ENCODE data around the gene MAPT. TPM values are rescaled to one million over a fixed set of nuclear protein-coding genes. Genes with fewer than 3 reads are reported as not detected.
"Not testable (repeated sequence)": the region's sequence is repeated elsewhere in the genome, so short reads cannot be mapped to it uniquely, and the experiment has no call there.

The MAPT gene
- 0.88 TPM for total RNA-seq

DNA sequence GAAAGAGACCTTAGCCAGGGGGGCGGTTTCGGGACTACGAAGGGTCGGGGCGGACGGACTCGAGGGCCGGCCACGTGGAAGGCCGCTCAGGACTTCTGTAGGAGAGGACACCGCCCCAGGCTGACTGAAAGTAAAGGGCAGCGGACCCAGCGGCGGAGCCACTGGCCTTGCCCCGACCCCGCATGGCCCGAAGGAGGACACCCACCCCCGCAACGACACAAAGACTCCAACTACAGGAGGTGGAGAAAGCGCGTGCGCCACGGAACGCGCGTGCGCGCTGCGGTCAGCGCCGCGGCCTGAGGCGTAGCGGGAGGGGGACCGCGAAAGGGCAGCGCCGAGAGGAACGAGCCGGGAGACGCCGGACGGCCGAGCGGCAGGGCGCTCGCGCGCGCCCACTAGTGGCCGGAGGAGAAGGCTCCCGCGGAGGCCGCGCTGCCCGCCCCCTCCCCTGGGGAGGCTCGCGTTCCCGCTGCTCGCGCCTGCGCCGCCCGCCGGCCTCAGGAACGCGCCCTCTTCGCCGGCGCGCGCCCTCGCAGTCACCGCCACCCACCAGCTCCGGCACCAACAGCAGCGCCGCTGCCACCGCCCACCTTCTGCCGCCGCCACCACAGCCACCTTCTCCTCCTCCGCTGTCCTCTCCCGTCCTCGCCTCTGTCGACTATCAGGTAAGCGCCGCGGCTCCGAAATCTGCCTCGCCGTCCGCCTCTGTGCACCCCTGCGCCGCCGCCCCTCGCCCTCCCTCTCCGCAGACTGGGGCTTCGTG, at the start of gene MAPT:
TSS of gene MAPT (plus strand) at position 533 of the 763 bp plus-strand sequence. CDS start 67,784 bp downstream, outside the sequence.
- ATAC-seq: peak; percentile 93

DNA sequence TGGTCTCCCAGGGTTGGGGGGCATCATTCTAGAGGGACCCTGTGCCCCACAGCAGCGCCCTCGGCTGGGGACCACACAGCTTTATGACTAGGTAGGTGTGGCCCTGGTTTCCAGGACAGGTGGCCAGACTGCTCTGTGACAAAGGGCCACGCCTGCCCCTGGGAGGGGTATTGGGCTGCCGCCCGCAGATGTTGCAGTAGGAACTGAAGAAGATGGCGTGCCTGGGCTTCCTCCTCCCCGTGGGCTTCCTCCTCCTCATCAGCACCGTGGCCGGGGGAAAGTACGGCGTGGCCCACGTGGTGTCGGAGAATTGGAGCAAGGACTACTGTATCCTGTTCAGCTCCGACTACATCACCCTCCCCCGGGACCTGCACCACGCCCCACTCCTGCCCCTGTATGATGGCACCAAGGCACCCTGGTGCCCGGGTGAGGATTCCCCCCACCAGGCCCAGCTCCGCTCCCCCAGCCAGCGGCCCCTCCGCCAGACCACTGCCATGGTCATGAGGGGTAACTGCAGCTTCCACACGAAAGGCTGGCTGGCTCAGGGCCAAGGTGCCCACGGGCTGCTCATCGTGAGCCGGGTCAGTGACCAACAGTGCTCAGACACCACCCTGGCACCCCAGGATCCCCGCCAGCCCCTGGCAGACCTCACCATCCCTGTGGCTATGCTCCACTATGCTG, 49.5 kb upstream of the MAPT start, which contains the start of gene SPPL2C:
TSS of gene SPPL2C (plus strand) at position 187 of the 681 bp plus-strand sequence. CDS start at position 213, 26 bp downstream.
- peak; percentile 19 for ATAC-seq

DNA sequence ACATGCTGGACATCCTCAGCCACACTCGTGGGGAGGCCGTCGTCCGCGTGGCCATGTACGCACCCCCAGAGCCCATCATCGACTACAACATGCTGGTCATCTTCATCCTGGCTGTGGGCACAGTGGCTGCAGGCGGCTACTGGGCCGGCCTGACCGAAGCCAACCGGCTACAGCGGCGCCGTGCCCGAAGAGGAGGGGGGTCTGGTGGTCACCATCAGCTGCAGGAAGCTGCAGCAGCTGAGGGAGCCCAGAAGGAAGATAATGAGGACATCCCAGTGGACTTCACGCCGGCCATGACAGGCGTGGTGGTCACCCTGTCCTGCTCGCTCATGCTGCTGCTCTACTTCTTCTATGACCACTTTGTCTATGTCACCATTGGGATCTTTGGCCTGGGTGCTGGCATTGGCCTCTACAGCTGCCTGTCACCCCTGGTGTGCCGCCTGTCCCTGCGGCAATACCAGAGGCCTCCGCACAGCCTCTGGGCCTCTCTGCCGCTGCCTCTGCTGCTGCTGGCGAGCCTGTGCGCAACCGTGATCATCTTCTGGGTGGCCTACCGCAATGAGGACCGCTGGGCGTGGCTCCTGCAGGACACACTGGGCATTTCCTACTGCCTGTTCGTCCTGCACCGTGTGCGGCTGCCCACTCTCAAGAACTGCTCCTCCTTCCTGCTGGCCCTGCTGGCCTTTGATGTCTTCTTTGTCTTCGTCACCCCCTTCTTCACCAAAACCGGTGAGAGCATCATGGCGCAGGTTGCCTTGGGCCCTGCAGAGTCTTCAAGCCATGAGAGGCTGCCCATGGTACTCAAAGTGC, 48.8 kb upstream of the MAPT start:
- ATAC-seq: no peak

DNA sequence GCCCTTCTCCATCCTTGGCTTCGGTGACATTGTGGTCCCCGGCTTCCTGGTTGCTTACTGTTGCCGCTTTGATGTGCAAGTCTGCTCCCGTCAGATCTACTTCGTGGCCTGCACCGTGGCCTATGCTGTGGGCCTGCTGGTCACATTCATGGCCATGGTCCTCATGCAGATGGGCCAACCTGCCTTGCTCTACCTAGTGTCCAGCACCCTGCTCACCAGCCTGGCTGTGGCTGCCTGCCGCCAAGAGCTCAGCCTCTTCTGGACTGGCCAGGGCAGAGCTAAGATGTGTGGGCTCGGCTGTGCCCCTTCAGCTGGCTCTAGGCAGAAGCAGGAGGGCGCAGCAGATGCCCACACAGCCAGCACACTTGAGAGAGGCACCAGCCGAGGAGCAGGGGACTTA, 48.1 kb upstream of the MAPT start:
- ATAC-seq: no peak

DNA sequence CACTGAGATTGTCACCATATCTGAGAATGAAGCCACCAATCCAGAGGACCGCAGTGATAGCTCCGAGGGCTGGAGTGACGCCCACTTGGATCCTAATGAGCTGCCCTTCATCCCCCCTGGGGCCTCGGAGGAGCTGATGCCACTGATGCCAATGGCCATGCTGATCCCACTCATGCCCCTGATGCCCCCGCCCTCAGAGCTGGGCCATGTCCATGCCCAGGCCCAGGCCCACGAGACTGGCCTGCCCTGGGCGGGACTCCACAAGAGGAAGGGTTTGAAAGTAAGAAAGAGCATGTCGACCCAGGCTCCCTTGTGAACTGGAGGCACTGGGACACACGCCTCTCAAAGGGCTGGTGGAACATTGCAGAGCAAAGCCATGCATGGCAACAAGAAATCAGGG, 47.7 kb upstream of the MAPT start:
- ATAC-seq: no peak

DNA sequence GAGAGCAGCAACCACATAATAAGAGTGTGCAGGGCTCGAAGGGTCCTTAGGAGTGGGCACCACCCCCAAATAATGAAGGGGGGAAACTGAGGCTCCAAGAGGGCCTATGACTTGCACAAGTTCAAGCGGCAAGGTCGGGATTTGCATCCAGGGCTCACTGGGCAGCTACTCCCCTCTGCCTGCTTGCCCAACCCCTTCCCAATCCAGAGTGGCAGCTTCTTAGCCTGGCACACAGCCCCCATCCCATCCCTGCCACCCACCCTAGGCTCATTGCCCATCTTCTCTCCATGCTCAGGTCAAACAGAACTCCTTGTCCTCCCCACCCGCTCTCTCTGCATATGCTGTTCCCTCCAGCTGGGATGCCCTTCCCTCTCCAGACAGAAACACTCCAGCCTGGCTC, 47.3 kb upstream of the MAPT start:
- no peak for ATAC-seq

DNA sequence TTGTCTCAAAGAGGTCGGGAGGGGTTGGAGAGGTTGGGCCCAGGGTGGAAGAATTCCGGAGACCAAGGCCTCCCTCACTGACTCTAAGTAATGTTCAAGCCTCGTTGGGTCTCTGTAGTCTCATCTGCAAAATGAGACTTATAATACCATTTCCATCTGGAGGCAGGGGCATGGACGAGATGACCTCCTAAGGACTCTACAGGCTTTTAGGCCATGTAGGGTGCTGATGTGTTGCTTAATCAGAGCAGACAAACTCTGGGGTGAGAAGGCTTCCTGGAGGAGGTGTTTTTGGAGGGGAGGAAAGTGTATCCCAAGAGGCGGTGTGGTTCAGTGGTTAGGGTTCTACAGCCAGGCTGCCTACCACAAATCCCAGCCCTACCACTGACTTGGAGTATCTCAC, 46.6 kb upstream of the MAPT start:
- ATAC-seq: no peak

DNA sequence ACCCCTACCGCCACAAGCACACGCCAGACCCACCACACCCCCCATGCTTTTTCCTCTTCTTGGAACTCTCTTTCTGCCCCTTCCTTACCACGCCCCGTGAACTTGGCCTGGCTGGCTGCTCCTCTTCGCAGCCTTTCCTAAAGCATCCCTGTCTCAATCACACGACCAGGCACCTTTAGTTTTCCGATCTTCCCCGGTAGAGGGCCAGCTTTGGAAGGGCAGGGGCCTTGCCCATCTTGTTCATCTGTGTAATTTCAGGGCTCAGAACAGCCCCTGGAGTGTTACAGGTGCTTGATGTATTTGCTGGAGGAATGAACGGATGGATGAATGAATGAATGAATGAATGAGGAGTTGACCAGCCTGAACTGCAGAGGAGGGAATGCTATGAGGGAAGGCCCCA, 45.9 kb upstream of the MAPT start:
- ATAC-seq: no peak

DNA sequence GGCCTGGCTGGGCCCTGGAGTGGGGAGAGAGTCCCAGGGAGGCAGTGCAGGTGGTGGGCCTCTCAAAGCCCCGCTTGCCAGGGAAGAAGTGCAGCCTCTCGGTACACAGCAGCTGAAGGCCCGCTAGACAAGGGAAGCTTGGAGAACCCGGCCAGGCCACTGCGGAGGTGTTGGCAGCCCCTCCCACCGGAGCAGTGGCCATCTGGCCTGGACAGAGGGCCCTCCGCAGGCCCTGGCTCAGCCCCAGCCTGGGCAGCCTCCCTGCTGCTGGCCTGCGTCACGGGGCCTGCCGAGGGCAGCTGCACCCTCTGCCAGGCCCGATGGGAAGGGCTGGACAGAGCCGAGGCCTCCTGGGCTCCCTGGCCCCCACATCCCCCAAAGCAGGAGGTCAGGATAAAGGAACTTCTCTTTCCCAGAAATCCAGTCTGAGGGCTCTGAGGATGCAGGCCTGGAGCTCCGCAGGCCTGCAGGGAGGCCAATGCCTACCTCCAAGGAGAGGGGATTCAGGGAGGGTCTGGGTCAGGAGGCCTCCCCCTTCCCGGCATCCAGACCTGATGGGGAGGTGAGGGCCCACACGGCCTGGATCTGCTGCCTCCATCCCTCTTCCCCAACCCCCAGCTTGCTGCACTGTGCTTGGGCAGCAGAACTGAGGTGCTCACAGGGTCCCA, 45.4 kb upstream of the MAPT start:
- no peak for ATAC-seq

DNA sequence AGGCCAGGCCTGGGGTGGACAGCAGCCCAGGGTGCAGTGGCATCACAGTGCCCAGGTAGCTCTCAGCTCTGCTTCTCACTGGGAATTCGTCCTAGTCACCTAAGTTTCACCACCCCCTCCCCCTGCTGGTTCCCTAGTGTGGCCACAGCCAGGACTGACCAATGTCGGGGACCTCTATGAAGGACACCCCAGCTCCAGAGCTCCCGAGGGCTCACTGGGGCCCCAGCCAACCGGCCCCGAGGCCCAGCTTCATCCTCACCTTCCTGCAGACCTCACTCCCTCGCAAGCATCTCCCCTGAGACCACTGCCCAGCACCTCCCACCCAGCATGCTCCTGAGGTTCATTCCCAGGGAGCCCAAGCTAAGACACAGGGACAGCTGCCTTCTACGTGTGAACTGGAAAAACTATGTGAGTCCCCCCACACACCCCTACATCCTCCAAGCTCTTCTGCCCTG, 44.8 kb upstream of the MAPT start:
- no peak for ATAC-seq

DNA sequence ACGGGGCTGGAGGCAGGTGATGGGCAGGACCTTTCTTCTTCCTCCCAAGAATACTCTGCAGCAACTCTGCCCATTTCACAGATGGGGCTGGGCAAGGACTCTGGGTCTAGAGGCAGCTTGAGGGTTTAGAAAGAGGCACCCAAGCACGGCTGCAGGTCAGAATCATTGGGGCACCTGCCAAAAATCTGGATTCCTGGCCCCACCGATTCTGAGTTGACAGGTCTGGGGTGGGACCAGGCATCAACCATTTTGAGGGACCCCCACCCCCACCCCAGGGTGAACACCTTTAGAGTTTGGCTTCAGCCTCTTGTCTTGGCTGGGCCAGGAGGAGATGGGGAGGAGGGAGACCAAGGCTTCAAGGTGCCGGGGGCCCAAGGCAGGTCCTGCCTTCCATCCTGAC, 44.3 kb upstream of the MAPT start:
- ATAC-seq: no peak

DNA sequence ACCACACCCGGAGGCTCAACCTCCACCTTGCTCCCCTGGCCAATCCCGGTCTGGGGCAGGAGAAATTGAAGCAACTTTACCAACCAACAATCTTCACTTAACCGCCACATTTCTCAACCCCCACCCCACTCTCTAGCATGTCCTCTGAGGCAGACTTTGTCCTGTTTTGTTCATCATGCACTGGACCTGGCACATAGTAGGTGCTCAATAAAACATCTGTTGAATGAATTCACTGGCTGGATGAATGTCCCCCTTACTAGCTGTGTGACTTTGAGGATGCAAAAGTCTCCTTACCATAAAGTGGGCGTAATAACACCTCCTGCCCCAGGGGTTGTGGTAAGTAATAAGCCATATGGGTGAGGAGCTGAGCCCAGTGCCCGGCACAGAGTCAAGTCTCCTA, 43.9 kb upstream of the MAPT start:
- no peak for ATAC-seq

DNA sequence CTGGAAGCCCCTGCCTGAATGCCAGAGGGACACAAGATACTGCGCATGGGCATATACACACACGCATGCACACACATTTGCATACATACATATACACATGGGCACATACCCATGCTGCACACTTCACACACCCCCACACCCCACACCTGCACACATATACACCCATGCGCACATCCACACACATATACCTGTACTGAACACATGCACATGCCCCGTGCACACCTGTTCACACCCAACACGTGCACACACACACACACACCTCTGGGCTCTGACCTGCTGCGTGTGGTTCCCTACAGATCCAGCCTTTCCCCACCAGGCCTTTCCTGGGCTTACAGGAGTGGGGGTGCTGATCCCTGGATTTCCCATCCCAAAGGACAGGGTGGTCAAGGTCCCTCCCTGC, 43.3 kb upstream of the MAPT start:
- ATAC-seq: no peak

DNA sequence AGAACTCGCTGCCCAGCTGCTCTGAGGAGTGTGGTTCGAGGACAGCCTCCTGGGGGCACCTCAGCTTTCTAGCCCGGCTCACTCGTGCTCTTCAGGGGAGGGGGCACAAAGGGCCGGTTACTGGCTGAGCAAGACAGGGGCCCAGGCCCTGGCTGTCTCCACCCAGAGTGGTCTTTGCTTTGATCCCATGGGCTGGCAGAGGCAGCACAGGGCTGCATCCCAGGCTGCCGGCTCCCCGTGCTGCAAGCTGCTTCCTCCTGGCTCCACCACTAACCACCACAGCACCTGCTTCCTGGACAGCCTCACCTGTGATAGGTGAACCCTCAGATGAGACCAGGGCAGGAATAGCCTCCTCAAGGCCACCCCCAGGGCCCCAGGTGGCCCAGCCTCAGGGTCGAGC, 42.9 kb upstream of the MAPT start:
- ATAC-seq: peak; percentile 14

DNA sequence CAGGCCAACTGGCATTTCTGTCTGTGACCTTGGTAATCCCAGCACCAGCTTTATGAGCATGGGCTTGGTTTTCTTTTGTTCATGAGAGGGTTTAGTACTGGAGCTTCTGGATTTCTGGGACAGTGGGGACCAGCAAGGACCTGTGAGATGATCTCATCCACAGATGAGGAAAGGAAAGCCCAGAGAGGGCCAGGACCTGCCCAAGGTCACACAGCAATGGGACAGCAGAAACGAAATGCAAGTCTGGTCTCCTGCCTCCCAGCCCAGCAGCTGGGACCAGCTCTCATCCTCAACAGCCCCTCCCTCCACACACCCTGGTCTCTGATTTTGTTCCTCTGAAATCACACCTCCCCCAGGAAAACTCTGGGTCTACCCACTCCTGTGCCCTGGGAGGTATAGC, 42.5 kb upstream of the MAPT start:
- no peak for ATAC-seq

DNA sequence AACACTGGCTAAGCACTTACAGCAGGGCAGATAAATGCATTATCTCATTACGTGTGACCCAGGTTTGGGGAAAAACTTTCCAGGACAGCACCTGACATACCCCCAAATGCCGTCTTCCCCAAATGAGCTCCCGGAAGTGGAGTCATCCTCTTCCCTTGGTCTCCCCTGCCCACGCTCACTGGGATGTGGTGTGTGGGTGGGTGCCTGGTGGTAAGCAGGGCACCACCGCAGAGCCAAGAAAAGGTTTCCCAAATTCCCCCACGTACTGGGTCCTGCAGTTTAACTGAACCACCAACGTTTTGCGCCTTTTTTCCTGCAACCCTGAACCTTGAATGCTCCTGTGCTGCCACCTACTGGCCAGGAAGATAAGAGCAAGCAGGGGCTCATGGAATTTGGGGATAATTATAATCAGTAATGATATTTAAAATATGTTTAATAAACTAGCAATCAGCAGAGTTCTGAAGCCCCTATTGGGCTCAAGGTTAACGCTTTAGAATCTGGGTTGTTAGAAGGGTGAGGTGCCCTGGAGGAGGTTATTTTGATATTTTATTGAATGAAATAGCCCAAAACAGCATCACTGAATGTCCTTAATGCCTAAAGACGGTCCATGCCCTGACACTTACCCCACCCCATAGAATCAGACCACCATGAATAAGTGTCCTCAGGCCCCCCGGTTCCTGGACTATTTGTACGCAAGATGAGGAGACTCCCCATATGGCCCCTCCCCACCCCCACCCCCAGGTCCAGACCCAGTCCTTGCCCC, 41.6 kb upstream of the MAPT start:
- peak; percentile 24 for ATAC-seq

DNA sequence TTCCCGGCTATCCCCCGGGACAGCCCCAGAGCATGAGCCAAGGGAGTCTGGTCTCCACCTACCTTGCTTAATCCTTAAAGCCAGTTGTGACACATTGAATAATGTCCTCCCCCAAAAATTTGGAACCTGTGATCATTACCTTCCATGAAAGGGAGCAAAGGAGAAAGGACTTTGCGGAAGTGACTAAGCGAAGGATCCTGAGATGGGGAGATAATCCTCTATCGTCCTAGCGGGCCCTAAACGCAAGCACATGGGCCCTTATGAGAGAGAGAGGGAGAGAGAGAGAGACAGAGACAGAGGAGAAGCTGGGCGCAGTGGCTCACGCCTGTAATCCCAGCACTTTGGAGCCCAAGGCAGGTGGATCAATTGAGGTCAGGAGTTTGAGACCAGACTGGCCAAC, 40.1 kb upstream of the MAPT start:
- ATAC-seq: no peak

DNA sequence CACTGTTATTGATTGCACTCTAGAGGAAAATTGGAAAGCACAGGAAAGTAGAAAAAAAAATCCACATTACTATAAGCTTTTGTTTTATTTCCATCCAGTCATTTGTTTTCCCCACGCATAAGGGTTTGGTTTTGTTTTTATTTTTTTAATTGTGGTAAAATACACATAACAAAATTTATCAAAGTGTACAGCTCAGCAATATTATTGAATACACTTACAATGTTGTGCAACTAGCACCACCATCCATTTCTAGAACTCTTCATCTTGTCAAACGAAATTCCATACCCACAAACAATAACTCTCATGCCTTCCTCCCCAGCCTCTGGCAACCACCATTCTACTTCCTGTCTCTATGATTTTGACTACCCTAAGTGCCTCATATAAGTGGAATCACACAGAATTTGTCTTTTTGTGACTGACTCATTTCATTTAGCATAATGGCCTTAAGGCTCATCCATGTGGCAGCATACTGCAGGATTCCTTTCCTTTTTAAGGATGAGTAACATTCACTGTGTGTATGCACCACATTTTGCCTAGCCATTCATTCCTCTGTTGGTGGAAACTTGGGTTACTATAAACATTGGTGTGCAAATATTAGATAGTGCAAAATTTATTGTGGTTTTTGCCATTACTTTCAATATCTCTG, 38.5 kb upstream of the MAPT start:
- ATAC-seq: no peak

DNA sequence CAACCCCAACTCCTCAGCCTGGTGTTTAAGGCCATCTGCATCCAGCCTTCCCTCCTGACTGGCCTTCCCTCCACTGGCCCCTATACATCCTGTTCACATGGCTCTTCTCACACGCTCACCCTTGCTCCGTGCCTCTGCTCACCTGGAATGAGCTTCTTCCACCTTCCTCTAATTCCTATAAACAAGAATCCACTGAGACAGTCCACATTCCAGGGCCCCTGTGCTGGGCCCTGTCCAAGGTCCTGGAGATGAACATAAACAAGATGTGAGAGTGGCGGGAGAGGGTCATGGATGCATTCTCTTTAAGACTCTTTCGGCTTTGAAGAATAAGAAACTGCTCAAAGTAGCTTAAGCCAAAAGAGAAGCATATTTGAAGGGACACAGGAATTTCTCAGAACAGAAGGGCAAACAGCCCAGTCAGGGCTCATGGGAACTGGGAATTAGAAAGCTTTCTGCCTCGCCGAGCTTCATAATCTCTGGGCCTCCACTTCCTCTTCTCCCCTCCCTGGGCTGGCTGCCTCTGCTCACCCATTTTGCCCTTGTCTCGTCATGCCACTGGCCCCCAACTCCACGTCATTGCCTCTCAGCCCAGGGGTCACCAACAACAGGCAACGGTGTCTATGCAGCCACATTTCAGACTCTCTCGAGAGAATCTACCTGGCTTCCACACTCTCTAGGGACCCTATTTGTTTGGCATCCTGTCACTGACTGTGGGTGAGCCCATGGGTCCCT, 36.2 kb upstream of the MAPT start:
- no peak for ATAC-seq

DNA sequence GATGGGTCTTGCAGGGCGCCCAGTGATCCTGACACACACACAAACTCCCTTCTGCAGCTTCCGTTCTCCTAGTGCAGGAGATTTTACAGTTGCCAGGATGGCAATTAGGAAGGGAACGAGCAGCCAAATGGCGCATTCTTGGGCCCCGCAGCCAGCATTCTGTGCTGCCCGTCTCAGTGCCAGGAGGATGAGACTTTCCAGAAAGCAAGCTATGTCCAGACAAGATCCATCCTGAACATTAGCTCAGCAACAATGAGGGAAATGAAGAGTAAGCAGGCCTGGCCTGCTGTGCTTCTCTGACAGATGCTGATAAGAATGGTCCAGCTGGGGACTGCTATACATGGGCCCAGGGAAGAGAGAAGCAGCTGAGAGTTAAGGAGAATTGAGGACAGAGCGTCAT, 33.2 kb upstream of the MAPT start:
- no peak for ATAC-seq

DNA sequence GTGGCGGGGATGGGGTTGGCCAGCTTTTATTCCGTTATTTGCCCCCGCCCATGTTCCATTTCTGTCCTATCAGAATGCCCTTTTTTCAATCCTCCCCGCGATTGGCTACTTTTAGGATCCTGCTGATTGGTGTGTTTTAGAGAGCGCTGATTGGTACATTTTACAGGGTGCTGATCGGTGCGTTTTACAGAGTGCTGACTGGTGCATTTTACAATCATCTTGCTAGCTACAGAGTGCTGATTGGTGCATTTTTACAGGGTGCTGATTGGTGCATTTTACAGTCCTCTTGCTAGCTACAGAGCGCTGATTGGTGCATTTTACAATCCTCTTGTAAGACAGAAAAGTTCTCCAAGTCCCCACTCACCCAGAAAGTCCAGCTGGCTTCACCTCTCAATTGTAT, 32.2 kb upstream of the MAPT start:
- ATAC-seq: not testable (repeated sequence)
